HG03565 (cell line): ENCODE measurements around the gene KRT85.
"Not testable (repeated sequence)": the region's sequence is repeated elsewhere in the genome, so short reads cannot be mapped to it uniquely, and the experiment has no call there.

Source experiments
- ATAC-seq: cut with Tn5 transposase; IDR thresholded peaks from one replicate; pipeline ENCODE4 v1.9.1; 2021; ENCODE audit warnings: mild to moderate bottlenecking, moderate library complexity; ENCODE audit not compliant: unreplicated experiment

KRT85 gene

GRCh38 chr12:52327830-52328500 lies 39.3 kb downstream of the KRT85 start:
- ATAC-seq: no peak

GRCh38 chr12:52327052-52327829 lies 40.0 kb downstream of the KRT85 start:
- peak; percentile 81 for ATAC-seq

- no peak for ATAC-seq
Measured at GRCh38 chr12:52324153-52324444, 43.2 kb downstream of the KRT85 start.

GRCh38 chr12:52323416-52324152 lies 43.7 kb downstream of the KRT85 start:
- ATAC-seq: no peak

- ATAC-seq: no peak
Measured at GRCh38 chr12:52323001-52323400, 44.3 kb downstream of the KRT85 start.

GRCh38 chr12:52322069-52322468 lies 45.2 kb downstream of the KRT85 start:
- no peak for ATAC-seq

- no peak for ATAC-seq
Measured at GRCh38 chr12:52321418-52321817, 45.9 kb downstream of the KRT85 start.

GRCh38 chr12:52320784-52321400 lies 46.4 kb downstream of the KRT85 start, which contains the start of gene KRT83:
TSS of gene KRT83 (minus strand) at chr12:52321398. CDS start at chr12:52321335, 63 bp downstream.
- no peak for ATAC-seq

GRCh38 chr12:52319097-52319496 lies 48.2 kb downstream of the KRT85 start:
- ATAC-seq: no peak

- no peak for ATAC-seq
Measured at GRCh38 chr12:52318241-52318990, 48.9 kb downstream of the KRT85 start.

- ATAC-seq: no peak
Measured at GRCh38 chr12:52317468-52318052, 49.7 kb downstream of the KRT85 start.

GRCh38 chr12:52316701-52317100 lies 50.6 kb downstream of the KRT85 start:
- ATAC-seq: no peak

GRCh38 chr12:52316290-52316689 lies 51.0 kb downstream of the KRT85 start:
- no peak for ATAC-seq

GRCh38 chr12:52315721-52316120 lies 51.6 kb downstream of the KRT85 start:
- not testable (repeated sequence) for ATAC-seq

- ATAC-seq: no peak
Measured at GRCh38 chr12:52314511-52314910, 52.8 kb downstream of the KRT85 start.

GRCh38 chr12:52313926-52314325 lies 53.4 kb downstream of the KRT85 start:
- ATAC-seq: no peak

- no peak for ATAC-seq
Measured at GRCh38 chr12:52313461-52313860, 53.8 kb downstream of the KRT85 start.

- ATAC-seq: no peak
Measured at GRCh38 chr12:52312086-52312485, 55.2 kb downstream of the KRT85 start.

- no peak for ATAC-seq
Measured at GRCh38 chr12:52311285-52311648, 56.0 kb downstream of the KRT85 start.

- no peak for ATAC-seq
Measured at GRCh38 chr12:52310622-52311284, 56.5 kb downstream of the KRT85 start.
